GM18858 (cell line): ENCODE results near the gene SGO2.

Experiments used
- ATAC-seq: cut with Tn5 transposase; IDR thresholded peaks from one replicate; pipeline ENCODE4 v1.9.1; 2021; ENCODE audit not compliant: unreplicated experiment

The SGO2 gene

GRCh38 chr2:200525882-200526651 is at the start of gene SGO2:
SGO2 (plus strand) TSS chr2:200526207; CDS start chr2:200532976, 6,769 bp downstream.
- ATAC-seq, result peak; percentile 99

GRCh38 chr2:200476836-200477235 is 49.2 kb upstream of the SGO2 start:
- no peak for ATAC-seq

GRCh38 chr2:200477667-200478131 is 48.3 kb upstream of the SGO2 start:
- ATAC-seq, result no peak

GRCh38 chr2:200479692-200480265 is 46.2 kb upstream of the SGO2 start:
- ATAC-seq, result no peak

- peak; percentile 47 for ATAC-seq
Observed at GRCh38 chr2:200482194-200482593, 43.8 kb upstream of the SGO2 start.

GRCh38 chr2:200483729-200484198 is 42.2 kb upstream of the SGO2 start:
- no peak for ATAC-seq

- ATAC-seq, result no peak
Observed at GRCh38 chr2:200484934-200485333, 41.1 kb upstream of the SGO2 start.

GRCh38 chr2:200486529-200486928 is 39.5 kb upstream of the SGO2 start:
- ATAC-seq, result no peak

- ATAC-seq, result no peak
Observed at GRCh38 chr2:200488169-200488568, 37.8 kb upstream of the SGO2 start.

GRCh38 chr2:200490001-200490400 is 36.0 kb upstream of the SGO2 start:
- ATAC-seq, result no peak

- ATAC-seq, result no peak
Observed at GRCh38 chr2:200492656-200493055, 33.4 kb upstream of the SGO2 start.

GRCh38 chr2:200494048-200494447 is 32.0 kb upstream of the SGO2 start:
- no peak for ATAC-seq

- no peak for ATAC-seq
Observed at GRCh38 chr2:200496696-200497095, 29.3 kb upstream of the SGO2 start.

GRCh38 chr2:200498402-200499162 is 27.4 kb upstream of the SGO2 start:
- no peak for ATAC-seq

- no peak for ATAC-seq
Observed at GRCh38 chr2:200502196-200502595, 23.8 kb upstream of the SGO2 start.

- no peak for ATAC-seq
Observed at GRCh38 chr2:200506679-200507078, 19.3 kb upstream of the SGO2 start.

- no peak for ATAC-seq
Observed at GRCh38 chr2:200507179-200507578, 18.8 kb upstream of the SGO2 start.

- no peak for ATAC-seq
Observed at GRCh38 chr2:200509235-200509611, 16.8 kb upstream of the SGO2 start.

- peak; percentile 97 for ATAC-seq
Observed at GRCh38 chr2:200509612-200510433, 16.2 kb upstream of the SGO2 start, which contains the start of gene KCTD18. KCTD18 (minus strand) TSS chr2:200510068; CDS start chr2:200507016, 3,052 bp downstream.

- no peak for ATAC-seq
Observed at GRCh38 chr2:200515155-200515554, 10.9 kb upstream of the SGO2 start.

- no peak for ATAC-seq
Observed at GRCh38 chr2:200523158-200523557, 2.8 kb upstream of the SGO2 start.
